ENCODE results near the gene EHD4. TPM values are rescaled to one million over a fixed set of nuclear protein-coding genes. Genes with fewer than 3 reads are reported as not detected.
A peak's percentile ranks its signal among the peaks of the same experiment; 100 is the strongest.

The EHD4 gene
- total and polyA plus RNA-seq, 9 donors, result 8.8 to 23.3 (median 13.7) TPM

- intact Hi-C loops (cut with DNase I), result no loop called here
- H3K4me3 ChIP-seq, result no peak overlapping the region
- TF ChIP-seq POLR2A (IDR thresholded peaks at IDR 0.05), result no peak
- TF ChIP-seq EP300 (IDR thresholded peaks at IDR 0.05), result no peak
- TF ChIP-seq, protein P1, sequence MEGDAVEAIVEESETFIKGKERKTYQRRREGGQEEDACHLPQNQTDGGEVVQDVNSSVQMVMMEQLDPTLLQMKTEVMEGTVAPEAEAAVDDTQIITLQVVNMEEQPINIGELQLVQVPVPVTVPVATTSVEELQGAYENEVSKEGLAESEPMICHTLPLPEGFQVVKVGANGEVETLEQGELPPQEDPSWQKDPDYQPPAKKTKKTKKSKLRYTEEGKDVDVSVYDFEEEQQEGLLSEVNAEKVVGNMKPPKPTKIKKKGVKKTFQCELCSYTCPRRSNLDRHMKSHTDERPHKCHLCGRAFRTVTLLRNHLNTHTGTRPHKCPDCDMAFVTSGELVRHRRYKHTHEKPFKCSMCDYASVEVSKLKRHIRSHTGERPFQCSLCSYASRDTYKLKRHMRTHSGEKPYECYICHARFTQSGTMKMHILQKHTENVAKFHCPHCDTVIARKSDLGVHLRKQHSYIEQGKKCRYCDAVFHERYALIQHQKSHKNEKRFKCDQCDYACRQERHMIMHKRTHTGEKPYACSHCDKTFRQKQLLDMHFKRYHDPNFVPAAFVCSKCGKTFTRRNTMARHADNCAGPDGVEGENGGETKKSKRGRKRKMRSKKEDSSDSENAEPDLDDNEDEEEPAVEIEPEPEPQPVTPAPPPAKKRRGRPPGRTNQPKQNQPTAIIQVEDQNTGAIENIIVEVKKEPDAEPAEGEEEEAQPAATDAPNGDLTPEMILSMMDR (IDR thresholded peaks at IDR 0.05), result no peak
- DNase-seq, result peak; percentile 59 to 74 (median 64)
- no peak overlapping the region for H3K27ac ChIP-seq
- no peaks in the 10 kb centered on the region for H3K36me3 ChIP-seq
- no peaks in the 10 kb centered on the region for H3K9me3 ChIP-seq
- no peaks in the 10 kb centered on the region for H3K27me3 ChIP-seq
- WGBS, 3 donors, result 13 to 20% (median 14%) methylated on average over 8 of the region's 8 CpGs
- H3K4me1 ChIP-seq (ENCODE audit: insufficient read depth), result peaks cover 9% of the 10 kb centered on the region
Observed at GRCh38 chr15:41944313-41944940, 27.9 kb downstream of the EHD4 start.

DNA sequence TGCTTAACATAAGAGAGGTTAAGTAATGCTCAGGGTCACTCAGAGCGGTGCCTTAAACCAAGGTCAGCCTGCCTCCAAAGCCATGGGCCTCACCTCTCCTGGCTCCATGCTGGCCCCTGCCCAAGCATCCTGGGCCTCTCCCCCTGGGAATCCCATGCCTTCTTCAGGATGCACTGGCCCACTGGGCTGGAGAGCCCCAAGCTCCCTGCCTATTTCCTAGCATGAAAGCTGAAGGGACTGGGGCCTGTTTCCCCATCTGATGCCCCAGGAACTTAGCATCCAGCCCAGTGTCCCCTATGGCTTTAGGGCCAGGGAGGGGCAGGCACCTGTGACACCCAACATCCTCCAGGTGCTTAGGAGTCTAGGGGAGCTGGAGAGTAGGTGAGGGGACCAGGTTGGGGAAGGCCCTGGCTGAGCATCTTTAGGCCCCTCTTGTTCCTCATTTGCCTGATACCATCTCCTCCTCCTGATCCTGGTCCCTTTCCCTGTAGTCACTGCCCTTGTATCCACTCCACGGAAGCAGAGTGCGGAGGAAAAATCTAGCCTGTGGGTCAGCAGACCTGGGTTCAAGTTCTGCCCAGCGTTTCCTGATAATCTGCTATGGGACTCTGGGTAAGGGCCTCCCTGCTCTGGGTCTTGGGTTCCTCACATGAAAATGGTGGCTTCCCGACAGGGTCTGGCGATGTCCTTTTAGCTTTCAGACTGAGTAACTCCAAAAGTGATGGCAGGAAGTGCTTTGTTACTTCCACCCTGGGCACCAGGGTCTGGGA lies 28.6 kb downstream of the EHD4 start:
- TF ChIP-seq EP300 (IDR thresholded peaks at IDR 0.05), result no peak
- TF ChIP-seq POLR2A (IDR thresholded peaks at IDR 0.05), result no peak
- TF ChIP-seq, protein P1 (IDR thresholded peaks at IDR 0.05), result no peak
- Histone ChIP-seq H3K9me3 (no peaks in the 10 kb centered on the region), H3K4me1 (ENCODE audit: insufficient read depth) (peaks cover 8% of the 10 kb centered on the region), H3K4me3 (no peak overlapping the region), H3K27me3 (no peaks in the 10 kb centered on the region), H3K27ac (no peak overlapping the region), H3K36me3 (no peaks in the 10 kb centered on the region)
- DNase-seq, result no peak
- intact Hi-C loops (cut with DNase I), result no loop called here
- WGBS, 3 donors, result 80 to 85% (median 84%) methylated on average over 6 of the region's 6 CpGs

GRCh38 chr15:41942886-41943285 lies 29.5 kb downstream of the EHD4 start:
- DNase-seq, result no peak
- H3K27ac ChIP-seq, result no peak overlapping the region
- no peaks in the 10 kb centered on the region for H3K27me3 ChIP-seq
- intact Hi-C loops (cut with DNase I), result no loop called here
- WGBS, 3 donors, result 80 to 95% (median 80%) methylated on average over 7 of the region's 7 CpGs
- H3K4me1 ChIP-seq (ENCODE audit: insufficient read depth), result peaks cover 7% of the 10 kb centered on the region
- H3K9me3 ChIP-seq, result no peaks in the 10 kb centered on the region
- no peak overlapping the region for H3K4me3 ChIP-seq
- TF ChIP-seq, protein P1 (IDR thresholded peaks at IDR 0.05), result no peak
- TF ChIP-seq POLR2A (IDR thresholded peaks at IDR 0.05), result no peak
- no peak for TF ChIP-seq EP300 (IDR thresholded peaks at IDR 0.05)
- H3K36me3 ChIP-seq, result no peaks in the 10 kb centered on the region

GRCh38 chr15:41941644-41942415 lies 30.5 kb downstream of the EHD4 start:
- H3K36me3 ChIP-seq, result no peaks in the 10 kb centered on the region
- H3K4me3 ChIP-seq, result no peak overlapping the region
- no peak for TF ChIP-seq POLR2A (IDR thresholded peaks at IDR 0.05)
- TF ChIP-seq, protein P1 (IDR thresholded peaks at IDR 0.05), result no peak
- no peak for TF ChIP-seq EP300 (IDR thresholded peaks at IDR 0.05)
- H3K4me1 ChIP-seq (ENCODE audit: insufficient read depth), result peaks cover 5% of the 10 kb centered on the region
- no peaks in the 10 kb centered on the region for H3K9me3 ChIP-seq
- no peaks in the 10 kb centered on the region for H3K27me3 ChIP-seq
- WGBS, 3 donors, result 88 to 92% (median 92%) methylated on average over 22 of the region's 22 CpGs
- H3K27ac ChIP-seq, result no peak overlapping the region
- no peak for DNase-seq
- intact Hi-C loops (cut with DNase I), result no loop called here

Measured in ovary (tissue), 9 donors.